PC-3 (cell line): ENCODE measurements around the gene INF2. TPM values are rescaled to one million over a fixed set of nuclear protein-coding genes. Genes with fewer than 3 reads are reported as not detected.

Experiments
- ATAC-seq: fragments of 200-7000 bp; cut with Tn5 transposase; 2 replicates; pipeline ENCODE4 v1.9.1; 2020; ENCODE audit warnings: mild to moderate bottlenecking, moderate library complexity
- BruUV-seq: library from RNA; stranded (reverse); fragments of 400-500 nt; replicated peaks from 2 replicates; lab custom pipeline; 2021; lab: Mats Ljungman, UMichigan
- CTCF ChIA-PET: fragments of 300-600 bp; sonication (Branson Sonifier 250); formaldehyde crosslinking; loops from one replicate; lab custom pipeline; 2022; ENCODE audit warnings: antibody characterized with exemption; lab: Charles Lee
- POLR2A ChIA-PET: fragments of 300-600 bp; sonication (Branson Sonifier 250); formaldehyde crosslinking; loops from one replicate; lab custom pipeline; 2022; ENCODE audit warnings: antibody characterized with exemption; ENCODE audit not compliant: unreplicated experiment; lab: Charles Lee
- DNase-seq: peaks from one replicate; pipeline ENCODE4 v3.0.0-alpha.2; 2015
- H2AFZ ChIP-seq: fragments of 300-600 bp; sonication (generic); 2 replicates; pipeline ENCODE4 v1.6.0; 2016; ENCODE audit warnings: antibody characterized with exemption, low read length
- H3F3A ChIP-seq: fragments of 300-600 bp; sonication (generic); one replicate; pipeline ENCODE4 v1.6.0; 2017; ENCODE audit warnings: antibody characterized with exemption, low read length, control low read depth, mild to moderate bottlenecking; ENCODE audit not compliant: unreplicated experiment
- H3K27ac ChIP-seq: fragments of 300-600 bp; sonication (generic); 2 replicates; pipeline ENCODE4 v1.5.1; 2016; ENCODE audit warnings: mild to moderate bottlenecking, low read length
- H3K27me3 ChIP-seq: fragments of 300-600 bp; sonication (generic); 2 replicates; pipeline ENCODE4 v1.6.1; 2016; ENCODE audit warnings: low read length, mixed read lengths
- H3K36me3 ChIP-seq: fragments of 300-600 bp; sonication (generic); 2 replicates; pipeline ENCODE4 v1.6.1; 2016; ENCODE audit warnings: low read depth, mixed run types, low read length, mixed read lengths
- H3K4me1 ChIP-seq: fragments of 300-600 bp; sonication (generic); 2 replicates; pipeline ENCODE4 v1.5.1; 2016; ENCODE audit warnings: low read length; ENCODE audit not compliant: insufficient read depth
- H3K4me2 ChIP-seq: fragments of 300-600 bp; sonication (generic); 2 replicates; pipeline ENCODE4 v1.6.0; 2016; ENCODE audit warnings: low read length
- H3K4me3 ChIP-seq: fragments of 300-600 bp; sonication (generic); 2 replicates; pipeline ENCODE4 v1.5.1; 2016; ENCODE audit warnings: mild to moderate bottlenecking, low read length, mixed read lengths
- H3K79me2 ChIP-seq: fragments of 300-600 bp; sonication (generic); 2 replicates; pipeline ENCODE4 v1.6.1; 2017; ENCODE audit warnings: low read length, mixed read lengths
- H3K9ac ChIP-seq: fragments of 300-600 bp; sonication (generic); 2 replicates; pipeline ENCODE4 v1.6.0; 2016; ENCODE audit warnings: mild to moderate bottlenecking, low read length
- H3K9me2 ChIP-seq: fragments of 300-600 bp; sonication (generic); replicated peaks from 2 replicates; pipeline ENCODE4 v1.6.1; 2016; ENCODE audit warnings: mixed run types, low read length, mixed read lengths
- H3K9me3 ChIP-seq: fragments of 300-600 bp; sonication (generic); 2 replicates; pipeline ENCODE4 v1.6.1; 2016; ENCODE audit warnings: low read length, mixed read lengths
- H4K20me1 ChIP-seq: fragments of 300-600 bp; sonication (generic); 2 replicates; pipeline ENCODE4 v1.6.1; 2016; ENCODE audit warnings: low read length, mixed read lengths
- EZH2 ChIP-seq: fragments of 300-600 bp; sonication (generic); IDR thresholded peaks from one replicate; pipeline ENCODE4 v1.6.1; 2017; ENCODE audit warnings: antibody characterized with exemption, mild to moderate bottlenecking, low read length; ENCODE audit not compliant: unreplicated experiment
- EZH2phosphoT487 ChIP-seq: fragments of 300-600 bp; sonication (generic); IDR thresholded peaks from 2 replicates; pipeline ENCODE4 v1.6.1; 2018; ENCODE audit warnings: mild to moderate bottlenecking, antibody characterized with exemption, low read length, borderline replicate concordance
- intact Hi-C: fragments of 100-400 bp; cut with micrococcal nuclease; formaldehyde crosslinking; loops from 2 replicates; pipeline ENCODE4 v1.9.0; 2023
- total RNA-seq: library from RNA; depleted of rRNA; stranded (reverse); fragments of >200 nt; gene quantifications from 2 replicates; pipeline ENCODE4 v1.2.3, GENCODE V29; 2014
- TF ChIP-seq, protein P1 (sequence below): fragments of 300-600 bp; sonication (generic); conservative IDR thresholded peaks from 2 replicates; pipeline ENCODE4 v1.5.1; 2017; ENCODE audit warnings: antibody characterized with exemption, low read depth, mild to moderate bottlenecking, low read length

Gene INF2
- total RNA-seq, 1 experiment from 2014 or later, result 132 TPM

DNA sequence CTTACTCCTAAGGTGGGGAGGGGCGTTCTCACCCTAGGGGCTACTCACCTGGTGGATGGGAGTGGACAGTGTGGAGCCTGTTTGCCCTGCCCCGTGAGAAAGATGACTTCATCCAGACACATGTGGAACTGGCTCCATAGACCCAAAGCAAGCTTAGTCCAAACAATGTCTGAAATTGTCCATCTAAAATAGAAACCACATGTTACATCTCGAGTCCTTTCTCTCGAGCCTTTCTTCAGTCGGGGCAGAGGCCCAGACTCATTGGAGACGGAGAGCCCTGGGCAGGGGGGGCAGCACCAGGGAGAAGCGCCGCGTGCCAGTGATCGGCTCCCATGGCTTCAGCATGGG is 67.8 kb downstream of the INF2 start:
- BruUV-seq, result no TSS peak
- H3K4me3 ChIP-seq, result no peak overlapping the region
- no peak overlapping the region for H3K9ac ChIP-seq
- no peaks in the 10 kb centered on the region for H3F3A ChIP-seq
- TF ChIP-seq, protein P1, sequence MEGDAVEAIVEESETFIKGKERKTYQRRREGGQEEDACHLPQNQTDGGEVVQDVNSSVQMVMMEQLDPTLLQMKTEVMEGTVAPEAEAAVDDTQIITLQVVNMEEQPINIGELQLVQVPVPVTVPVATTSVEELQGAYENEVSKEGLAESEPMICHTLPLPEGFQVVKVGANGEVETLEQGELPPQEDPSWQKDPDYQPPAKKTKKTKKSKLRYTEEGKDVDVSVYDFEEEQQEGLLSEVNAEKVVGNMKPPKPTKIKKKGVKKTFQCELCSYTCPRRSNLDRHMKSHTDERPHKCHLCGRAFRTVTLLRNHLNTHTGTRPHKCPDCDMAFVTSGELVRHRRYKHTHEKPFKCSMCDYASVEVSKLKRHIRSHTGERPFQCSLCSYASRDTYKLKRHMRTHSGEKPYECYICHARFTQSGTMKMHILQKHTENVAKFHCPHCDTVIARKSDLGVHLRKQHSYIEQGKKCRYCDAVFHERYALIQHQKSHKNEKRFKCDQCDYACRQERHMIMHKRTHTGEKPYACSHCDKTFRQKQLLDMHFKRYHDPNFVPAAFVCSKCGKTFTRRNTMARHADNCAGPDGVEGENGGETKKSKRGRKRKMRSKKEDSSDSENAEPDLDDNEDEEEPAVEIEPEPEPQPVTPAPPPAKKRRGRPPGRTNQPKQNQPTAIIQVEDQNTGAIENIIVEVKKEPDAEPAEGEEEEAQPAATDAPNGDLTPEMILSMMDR, result no peak
- TF ChIP-seq EZH2phosphoT487, result no peak
- no peak for TF ChIP-seq EZH2
- H3K27ac ChIP-seq, result no peak overlapping the region
- H4K20me1 ChIP-seq, result peaks cover 23% of the 10 kb centered on the region
- H3K9me3 ChIP-seq, result no peaks in the 10 kb centered on the region
- H3K27me3 ChIP-seq, result no peaks in the 10 kb centered on the region
- peaks cover 49% of the 10 kb centered on the region for H3K79me2 ChIP-seq
- intact Hi-C loops, result no loop called here
- POLR2A ChIA-PET, result no interaction called here
- DNase-seq, result no peak
- CTCF ChIA-PET, result no interaction called here
- H3K36me3 ChIP-seq, result peaks cover 30% of the 10 kb centered on the region
- H3K9me2 ChIP-seq, result no peaks in the 10 kb centered on the region
- H3K4me1 ChIP-seq, result peaks cover 12% of the 10 kb centered on the region; the same call in 1 of the 2 replicates
- ATAC-seq, result no peak
- no peak overlapping the region for H3K4me2 ChIP-seq
- H2AFZ ChIP-seq, result no peak overlapping the region

DNA sequence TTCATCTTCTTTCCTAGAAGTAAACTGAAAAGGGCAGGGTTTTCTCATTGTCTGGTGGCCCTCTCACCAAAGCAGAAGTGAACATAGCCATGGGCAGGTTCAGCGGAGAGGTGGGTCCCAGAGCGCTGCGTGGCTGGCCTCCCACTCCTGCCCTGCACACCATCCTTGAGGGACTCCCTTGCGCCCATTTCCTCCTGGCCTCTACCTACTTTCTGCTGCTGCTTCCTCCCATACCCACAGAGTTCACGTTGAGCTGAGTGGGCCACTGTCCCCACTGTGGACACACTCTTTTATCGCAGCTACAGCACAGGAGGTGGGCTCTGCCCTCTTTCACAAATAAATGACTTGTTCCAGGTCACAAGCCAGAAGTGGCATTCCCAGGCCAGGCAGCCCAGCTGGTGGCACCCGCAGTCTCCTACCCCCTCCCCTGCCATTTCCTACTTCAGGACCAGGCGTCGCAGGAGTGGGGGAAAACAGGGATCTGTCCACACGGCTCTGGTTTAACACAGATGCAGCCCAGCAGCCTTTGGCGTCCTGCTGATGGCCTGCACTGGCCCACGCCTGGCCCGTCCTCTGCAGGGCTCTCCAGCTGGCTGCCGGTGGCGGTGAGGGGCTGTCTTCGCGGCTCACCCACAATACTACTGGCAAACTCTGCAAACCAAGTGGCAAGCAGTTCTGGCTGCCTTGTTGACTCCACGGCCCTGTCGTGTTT is 68.4 kb downstream of the INF2 start:
- intact Hi-C loops, result no loop called here
- H3F3A ChIP-seq, result no peaks in the 10 kb centered on the region
- no peak for ATAC-seq
- no peaks in the 10 kb centered on the region for H3K9me3 ChIP-seq
- H3K79me2 ChIP-seq, result peaks cover 49% of the 10 kb centered on the region
- DNase-seq, result no peak
- H3K9ac ChIP-seq, result no peak overlapping the region
- H2AFZ ChIP-seq, result no peak overlapping the region
- no peaks in the 10 kb centered on the region for H3K27me3 ChIP-seq
- ChIA-PET POLR2A (no interaction called here), CTCF (no interaction called here)
- H3K4me3 ChIP-seq, result no peak overlapping the region
- H3K27ac ChIP-seq, result no peak overlapping the region
- no peak for TF ChIP-seq EZH2phosphoT487
- TF ChIP-seq, protein P1, result no peak
- no peak for TF ChIP-seq EZH2
- H3K4me1 ChIP-seq, result peaks cover 11% of the 10 kb centered on the region; the same call in 1 of the 2 replicates
- no peak overlapping the region for H3K4me2 ChIP-seq
- no peaks in the 10 kb centered on the region for H3K9me2 ChIP-seq
- no TSS peak for BruUV-seq
- peaks cover 30% of the 10 kb centered on the region for H3K36me3 ChIP-seq
- H4K20me1 ChIP-seq, result peaks cover 23% of the 10 kb centered on the region
